ENCODE measurements around the gene PPP2R5D.

- no peak for TF ChIP-seq CTCF (IDR thresholded peaks at IDR 0.05)
- no peak for TF ChIP-seq POLR2A (IDR thresholded peaks at IDR 0.05)
- no peak for TF ChIP-seq EP300 (IDR thresholded peaks at IDR 0.05)
These were observed 48.0 kb downstream of the PPP2R5D start for GRCh38 chr6:43032326-43032725.

Measured in sigmoid colon (tissue), 4 donors.